Osteocyte (in vitro differentiated cells): ENCODE results near the gene MAML2. TPM values are rescaled to one million over a fixed set of nuclear protein-coding genes. Genes with fewer than 3 reads are reported as not detected.

Experiments
- DNase-seq: peaks from one replicate; pipeline ENCODE4 v3.0.0; 2021; ENCODE audit warnings: mixed read lengths; ENCODE audit not compliant: unreplicated experiment; ENCODE audit errors: extremely low spot score
- H3K27ac Mint-ChIP-seq: one replicate; pipeline ENCODE4 v1.8.0; 2021; ENCODE audit warnings: mild to moderate bottlenecking, mixed read lengths; ENCODE audit not compliant: unreplicated experiment
- H3K27me3 Mint-ChIP-seq: one replicate; pipeline ENCODE4 v1.8.0; 2021; ENCODE audit warnings: mixed read lengths; ENCODE audit not compliant: unreplicated experiment
- H3K36me3 Mint-ChIP-seq: one replicate; pipeline ENCODE4 v1.8.0; 2021; ENCODE audit warnings: mixed read lengths; ENCODE audit not compliant: unreplicated experiment
- H3K4me1 Mint-ChIP-seq: one replicate; pipeline ENCODE4 v1.8.0; 2021; ENCODE audit warnings: mixed read lengths; ENCODE audit not compliant: unreplicated experiment
- H3K4me3 Mint-ChIP-seq: one replicate; pipeline ENCODE4 v1.8.0; 2021; ENCODE audit warnings: mild to moderate bottlenecking, moderate library complexity, mixed read lengths; ENCODE audit not compliant: unreplicated experiment
- H3K9me3 Mint-ChIP-seq: one replicate; pipeline ENCODE4 v1.8.0; 2021; ENCODE audit warnings: mixed read lengths; ENCODE audit not compliant: unreplicated experiment
- total RNA-seq: library from RNA; stranded (reverse); gene quantifications from 2 replicates; pipeline ENCODE4 v1.2.1, GENCODE V29; 2021
- TF ChIP-seq, protein P1 (sequence below): fragments of 200-600 bp; sonication (generic); IDR thresholded peaks from 2 replicates; pipeline ENCODE4 v1.5.0; 2021; ENCODE audit warnings: antibody characterized with exemption, mild to moderate bottlenecking, moderate library complexity

The MAML2 gene
- total RNA-seq, 1 donor from 2014 or later = 29.3 TPM

DNA sequence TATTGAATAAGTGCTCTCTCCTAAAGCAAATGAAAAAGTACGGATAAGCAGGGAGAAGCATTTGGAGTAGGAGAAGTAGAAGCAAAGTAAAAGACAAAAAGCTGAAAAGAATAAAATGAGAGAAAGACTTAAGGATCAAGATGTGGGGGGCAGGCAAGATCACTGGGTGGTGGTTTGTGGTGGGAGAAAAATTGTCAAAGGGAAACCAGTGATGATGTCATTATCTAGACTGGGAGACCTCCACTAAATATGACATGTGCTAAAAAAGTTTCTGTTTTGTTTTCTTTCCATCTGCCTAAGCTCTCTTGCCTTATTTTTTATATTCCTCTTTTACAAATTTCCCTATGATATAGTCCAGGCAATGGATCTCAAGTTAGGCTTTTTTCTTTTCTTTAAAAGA is 14.8 kb upstream of the MAML2 start:
- no peak for DNase-seq
- no peaks in the 10 kb centered on the region for H3K4me1 Mint-ChIP-seq
- peaks cover 46% of the 10 kb centered on the region for H3K36me3 Mint-ChIP-seq
- H3K4me3 Mint-ChIP-seq = no peak overlapping the region
- no peaks in the 10 kb centered on the region for H3K27me3 Mint-ChIP-seq
- H3K27ac Mint-ChIP-seq = no peak overlapping the region
- TF ChIP-seq, protein P1, sequence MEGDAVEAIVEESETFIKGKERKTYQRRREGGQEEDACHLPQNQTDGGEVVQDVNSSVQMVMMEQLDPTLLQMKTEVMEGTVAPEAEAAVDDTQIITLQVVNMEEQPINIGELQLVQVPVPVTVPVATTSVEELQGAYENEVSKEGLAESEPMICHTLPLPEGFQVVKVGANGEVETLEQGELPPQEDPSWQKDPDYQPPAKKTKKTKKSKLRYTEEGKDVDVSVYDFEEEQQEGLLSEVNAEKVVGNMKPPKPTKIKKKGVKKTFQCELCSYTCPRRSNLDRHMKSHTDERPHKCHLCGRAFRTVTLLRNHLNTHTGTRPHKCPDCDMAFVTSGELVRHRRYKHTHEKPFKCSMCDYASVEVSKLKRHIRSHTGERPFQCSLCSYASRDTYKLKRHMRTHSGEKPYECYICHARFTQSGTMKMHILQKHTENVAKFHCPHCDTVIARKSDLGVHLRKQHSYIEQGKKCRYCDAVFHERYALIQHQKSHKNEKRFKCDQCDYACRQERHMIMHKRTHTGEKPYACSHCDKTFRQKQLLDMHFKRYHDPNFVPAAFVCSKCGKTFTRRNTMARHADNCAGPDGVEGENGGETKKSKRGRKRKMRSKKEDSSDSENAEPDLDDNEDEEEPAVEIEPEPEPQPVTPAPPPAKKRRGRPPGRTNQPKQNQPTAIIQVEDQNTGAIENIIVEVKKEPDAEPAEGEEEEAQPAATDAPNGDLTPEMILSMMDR = no peak
- H3K9me3 Mint-ChIP-seq = no peaks in the 10 kb centered on the region

DNA sequence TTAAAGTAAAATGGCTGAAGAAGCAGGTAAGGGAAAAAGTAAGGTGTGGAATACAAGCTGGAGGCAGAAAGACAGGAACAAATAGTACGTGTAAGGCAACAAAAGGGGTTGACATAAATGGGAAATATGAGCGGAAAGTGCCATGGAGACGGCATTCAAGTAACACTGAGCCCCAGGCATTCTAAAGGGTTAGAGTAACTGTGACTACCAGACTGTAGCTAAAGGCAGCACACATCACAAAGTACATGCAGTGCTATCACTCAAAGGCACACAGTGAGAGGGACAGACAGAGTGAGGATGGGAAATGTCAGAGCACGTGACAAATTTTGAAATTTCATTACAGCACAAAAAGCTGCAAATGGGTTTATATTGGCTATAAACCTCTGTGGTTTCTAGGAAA is 13.9 kb upstream of the MAML2 start:
- Mint-ChIP-seq H3K4me1 (no peaks in the 10 kb centered on the region), H3K27ac (no peak overlapping the region), H3K27me3 (no peaks in the 10 kb centered on the region), H3K36me3 (peaks cover 47% of the 10 kb centered on the region), H3K4me3 (no peak overlapping the region), H3K9me3 (no peaks in the 10 kb centered on the region)
- TF ChIP-seq, protein P1 = no peak
- DNase-seq = no peak

DNA sequence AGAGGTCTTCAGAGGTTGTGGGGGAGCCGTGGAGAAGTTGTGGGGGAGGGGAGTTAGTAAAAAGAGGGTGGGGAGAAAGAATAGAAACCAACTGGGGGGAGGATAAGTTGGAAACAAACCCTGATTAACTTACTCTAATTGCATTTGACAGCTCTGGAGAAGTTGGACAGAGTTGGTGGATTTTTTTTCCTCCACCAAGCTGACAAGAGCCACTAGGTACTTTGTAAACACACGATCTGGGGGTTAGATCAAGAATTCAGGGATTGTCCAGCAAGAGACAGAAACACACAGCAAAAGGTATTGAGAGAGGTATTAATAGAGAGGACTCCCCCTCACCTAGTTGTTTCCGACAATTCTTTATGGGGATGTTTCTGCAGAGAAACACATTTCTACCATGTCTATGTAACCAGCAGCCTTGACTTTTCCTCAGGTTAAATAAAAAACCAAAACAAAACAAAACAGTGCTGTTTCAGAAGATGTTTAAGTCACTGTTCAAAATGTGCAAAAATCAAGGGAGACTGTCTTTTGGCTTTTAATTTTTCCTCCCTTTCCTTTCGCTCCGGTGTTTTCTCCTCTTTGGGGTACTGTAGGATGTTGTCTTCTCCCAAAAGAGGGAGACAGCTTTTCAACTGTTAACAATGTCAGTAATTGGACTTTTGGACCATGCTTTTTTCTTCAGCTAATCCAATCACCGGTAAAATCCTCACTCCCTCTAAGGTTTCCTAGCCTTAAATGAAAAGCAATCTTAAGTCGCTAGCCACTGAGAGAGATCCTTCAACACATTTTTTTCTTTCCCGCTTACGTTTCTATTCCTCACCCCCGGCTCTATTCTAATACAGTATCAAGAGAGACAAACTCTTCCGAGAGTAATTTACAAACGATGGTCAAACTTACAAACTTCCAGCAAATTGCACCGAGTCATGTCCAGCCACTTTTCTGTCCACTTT is 708 bp downstream of the MAML2 start:
- no peak for DNase-seq
- peaks cover 45% of the 10 kb centered on the region for H3K4me1 Mint-ChIP-seq

DNA sequence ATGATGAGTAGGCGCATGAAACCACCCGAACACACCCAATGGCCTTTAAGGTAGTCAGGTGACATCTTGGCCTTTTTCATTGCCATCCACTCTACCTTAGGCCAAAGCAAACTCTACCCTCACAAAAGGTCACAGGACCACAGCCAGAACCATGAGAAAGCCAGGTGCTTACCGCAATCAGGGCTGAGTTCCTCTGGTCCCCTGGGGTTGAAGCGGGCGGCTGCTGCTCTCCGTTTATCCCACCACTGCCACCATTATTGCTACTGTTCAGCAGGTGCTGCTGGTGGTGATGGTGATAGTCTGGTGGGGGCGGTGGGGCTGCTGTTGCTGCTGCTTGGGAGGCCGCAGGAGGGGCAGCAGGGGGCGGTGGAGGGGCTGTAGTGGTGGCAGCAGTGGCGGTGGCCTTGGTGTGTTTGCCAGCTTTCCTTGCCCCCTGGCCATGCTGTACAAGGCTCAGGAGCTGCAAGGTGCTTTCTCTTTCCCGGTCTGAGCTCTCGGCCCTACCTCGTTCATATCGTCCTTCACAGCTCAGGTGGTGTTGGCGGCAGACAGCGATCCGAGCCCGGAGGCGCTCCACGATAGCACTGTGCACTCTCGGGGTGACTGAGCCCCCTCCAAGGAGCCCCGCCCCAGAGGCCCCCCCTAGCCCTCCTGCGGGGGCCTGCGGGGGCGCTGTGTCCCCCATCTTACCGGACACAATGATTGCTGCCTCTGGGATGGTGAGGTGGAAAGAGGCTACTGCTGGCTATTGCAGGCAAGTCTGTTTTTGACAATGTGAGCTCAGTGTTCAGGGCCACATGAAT is 1.6 kb downstream of the MAML2 start:
- H3K27ac Mint-ChIP-seq = peak overlapping the region; percentile 97
- TF ChIP-seq, protein P1 = peak; percentile 58

More for the DNA sequence above, 708 bp downstream of the MAML2 start:
- Mint-ChIP-seq H3K27me3 (no peaks in the 10 kb centered on the region), H3K4me3 (peak overlapping the region; percentile 98), H3K27ac (peak overlapping the region; percentile 97), H3K9me3 (no peaks in the 10 kb centered on the region), H3K36me3 (peaks cover 3% of the 10 kb centered on the region)
- TF ChIP-seq, protein P1 = no peak

DNA sequence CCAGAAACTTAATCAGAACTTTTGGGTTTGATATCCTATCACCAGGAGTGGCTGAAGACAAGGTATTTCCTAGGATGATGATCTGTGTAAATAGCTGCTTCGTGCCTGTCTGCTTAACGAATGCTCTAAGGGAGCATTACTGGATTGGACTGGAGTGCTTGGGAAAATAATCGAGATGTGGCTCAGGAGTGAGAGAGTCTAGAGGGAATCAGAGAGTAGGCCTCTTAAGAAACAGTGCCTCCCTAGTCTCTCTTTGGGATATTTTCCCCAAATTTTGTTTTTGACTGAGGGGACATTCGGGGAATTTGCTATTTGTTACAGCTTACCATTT is 2.5 kb downstream of the MAML2 start:
- Mint-ChIP-seq H3K36me3 (peaks cover 9% of the 10 kb centered on the region), H3K4me1 (peaks cover 58% of the 10 kb centered on the region), H3K9me3 (no peaks in the 10 kb centered on the region), H3K27ac (peak overlapping the region; percentile 97), H3K4me3 (peak overlapping the region; percentile 98), H3K27me3 (no peaks in the 10 kb centered on the region)
- TF ChIP-seq, protein P1 = no peak
- no peak for DNase-seq

More for the DNA sequence above, 1.6 kb downstream of the MAML2 start:
- no peak for DNase-seq
- peaks cover 3% of the 10 kb centered on the region for H3K36me3 Mint-ChIP-seq
- no peaks in the 10 kb centered on the region for H3K27me3 Mint-ChIP-seq
- H3K4me1 Mint-ChIP-seq = peaks cover 52% of the 10 kb centered on the region
- H3K4me3 Mint-ChIP-seq = peak overlapping the region; percentile 98
- no peaks in the 10 kb centered on the region for H3K9me3 Mint-ChIP-seq
